PC-9 (cell line): ENCODE results near the gene AKAP8L. TPM values are rescaled to one million over a fixed set of nuclear protein-coding genes. Genes with fewer than 3 reads are reported as not detected.

Experiments
- BruUV-seq: library from RNA; stranded (reverse); fragments of 400-500 nt; replicated peaks from 2 replicates; lab custom pipeline; 2021; lab: Mats Ljungman, UMichigan
- CTCF ChIA-PET: fragments of 300-600 bp; sonication (Branson Sonifier 250); formaldehyde crosslinking; loops from one replicate; lab custom pipeline; 2022; ENCODE audit warnings: antibody characterized with exemption; lab: Charles Lee
- POLR2A ChIA-PET: fragments of 300-600 bp; sonication (Branson Sonifier 250); formaldehyde crosslinking; loops from one replicate; lab custom pipeline; 2022; ENCODE audit warnings: antibody characterized with exemption; ENCODE audit not compliant: unreplicated experiment; lab: Charles Lee
- DNase-seq, 2 experiments: peaks; one replicate each; pipeline versions ENCODE4 v3.0.0 to v3.0.0-alpha.2; 2015 to 2022; ENCODE audit warnings: mixed read lengths in 1 of 2
- H2AFZ ChIP-seq: fragments of 200-600 bp; sonication (generic); 2 replicates; pipeline ENCODE4 v1.8.1; 2017; ENCODE audit warnings: antibody characterized with exemption
- H3F3A ChIP-seq: fragments of 200-600 bp; sonication (generic); 2 replicates; pipeline ENCODE4 v1.8.1; 2017; ENCODE audit warnings: antibody characterized with exemption, mild to moderate bottlenecking, low read depth; ENCODE audit not compliant: insufficient read depth
- H3K27ac ChIP-seq: fragments of 200-600 bp; sonication (generic); 2 replicates; pipeline ENCODE4 v1.6.1; 2016; ENCODE audit warnings: mixed run types
- H3K27me3 ChIP-seq: fragments of 200-600 bp; sonication (generic); 2 replicates; pipeline ENCODE4 v1.6.1; 2016; ENCODE audit warnings: low read depth, mixed run types; ENCODE audit not compliant: insufficient read depth
- H3K36me3 ChIP-seq: fragments of 200-600 bp; sonication (generic); 2 replicates; pipeline ENCODE4 v1.6.1; 2016; ENCODE audit warnings: low read depth, mixed run types
- H3K4me1 ChIP-seq: fragments of 200-600 bp; sonication (generic); replicated peaks from 2 replicates; pipeline ENCODE4 v1.6.1; 2016; ENCODE audit warnings: mixed run types; ENCODE audit not compliant: insufficient read depth
- H3K4me2 ChIP-seq: fragments of 200-600 bp; sonication (generic); 2 replicates; pipeline ENCODE4 v1.6.1; 2017; ENCODE audit warnings: mixed run types
- H3K4me3 ChIP-seq: fragments of 200-600 bp; sonication (generic); 2 replicates; pipeline ENCODE4 v1.6.1; 2016; ENCODE audit warnings: mixed run types
- H3K79me2 ChIP-seq: fragments of 200-600 bp; sonication (generic); 2 replicates; pipeline ENCODE4 v1.6.1; 2017; ENCODE audit warnings: low read depth, mixed run types
- H3K9me2 ChIP-seq: fragments of 200-600 bp; sonication (generic); 2 replicates; pipeline ENCODE4 v1.8.1; 2017; ENCODE audit warnings: mild to moderate bottlenecking; ENCODE audit not compliant: insufficient read depth
- H3K9me3 ChIP-seq: fragments of 200-600 bp; sonication (generic); 2 replicates; pipeline ENCODE4 v1.8.1; 2016; ENCODE audit warnings: low read depth; ENCODE audit not compliant: insufficient read depth
- H4K20me1 ChIP-seq: fragments of 200-600 bp; sonication (generic); 2 replicates; pipeline ENCODE4 v1.8.1; 2017; ENCODE audit not compliant: insufficient read depth
- CTCF ChIP-seq: fragments of 200-600 bp; sonication (generic); conservative IDR thresholded peaks from 2 replicates; pipeline ENCODE4 v1.6.1; 2017; ENCODE audit warnings: mixed run types, antibody characterized with exemption, mild to moderate bottlenecking, moderate library complexity
- EZH2 ChIP-seq: fragments of 200-600 bp; sonication (generic); IDR thresholded peaks from 2 replicates; pipeline ENCODE4 v1.8.0; 2017; ENCODE audit warnings: antibody characterized with exemption, low read depth
- intact Hi-C: fragments of 100-400 bp; cut with micrococcal nuclease; formaldehyde crosslinking; loops from one replicate; pipeline ENCODE4 v1.10.0; 2022; ENCODE audit not compliant: unreplicated experiment
- total RNA-seq: library from RNA; stranded (reverse); gene quantifications from 2 replicates; pipeline ENCODE4 v1.2.3, GENCODE V29; 2021

Gene AKAP8L
- total RNA-seq, 1 experiment from 2014 or later: 49.9 TPM

- CTCF ChIA-PET: no interaction called here
- Histone ChIP-seq H3F3A (peaks cover 11% of the 10 kb centered on the region; the same call in 1 of the 2 replicates), H3K36me3 (peaks cover 17% of the 10 kb centered on the region; the same call in 1 of the 2 replicates), H3K9me2 (no peaks in the 10 kb centered on the region), H3K4me1 (peaks cover 12% of the 10 kb centered on the region), H3K9me3 (no peaks in the 10 kb centered on the region), H3K4me2 (no peak overlapping the region), H3K27me3 (no peaks in the 10 kb centered on the region), H3K27ac (no peak overlapping the region), H3K4me3 (no peak overlapping the region), H3K79me2 (peaks cover 39% of the 10 kb centered on the region), H2AFZ (no peak overlapping the region), H4K20me1 (peaks cover 18% of the 10 kb centered on the region)
- intact Hi-C loops: no loop called here
- TF ChIP-seq CTCF (no peak), EZH2 (no peak)
- no TSS peak for BruUV-seq
- POLR2A ChIA-PET: no interaction called here
- no peak for DNase-seq
Observed at GRCh38 chr19:15427991-15428471, 9.2 kb upstream of the AKAP8L start.

- Histone ChIP-seq H3K9me3 (no peaks in the 10 kb centered on the region), H3K4me1 (peaks cover 12% of the 10 kb centered on the region), H3K4me3 (no peak overlapping the region), H3F3A (peaks cover 8% of the 10 kb centered on the region; the same call in 1 of the 2 replicates), H2AFZ (no peak overlapping the region), H3K4me2 (no peak overlapping the region), H4K20me1 (peaks cover 18% of the 10 kb centered on the region), H3K27me3 (no peaks in the 10 kb centered on the region), H3K9me2 (no peaks in the 10 kb centered on the region), H3K36me3 (peaks cover 17% of the 10 kb centered on the region; the same call in 1 of the 2 replicates), H3K27ac (no peak overlapping the region), H3K79me2 (peaks cover 39% of the 10 kb centered on the region)
- peak in 1 of 2 experiments; percentile 11 for DNase-seq
- TF ChIP-seq CTCF: no peak
- no peak for TF ChIP-seq EZH2
- intact Hi-C loops: no loop called here
- BruUV-seq: no TSS peak
- POLR2A ChIA-PET: no interaction called here
- CTCF ChIA-PET: no interaction called here
Observed at GRCh38 chr19:15427350-15427700, 8.5 kb upstream of the AKAP8L start.

- peak in 1 of 2 experiments; percentile 31 for DNase-seq
- H3K79me2 ChIP-seq: peaks cover 34% of the 10 kb centered on the region
- no peaks in the 10 kb centered on the region for H3K27me3 ChIP-seq
- BruUV-seq: no TSS peak
- intact Hi-C loops: no loop called here
- H3K9me3 ChIP-seq: no peaks in the 10 kb centered on the region
- peaks cover 18% of the 10 kb centered on the region for H4K20me1 ChIP-seq
- H3K36me3 ChIP-seq: peaks cover 17% of the 10 kb centered on the region; the same call in 1 of the 2 replicates
- no peak overlapping the region for H3K4me2 ChIP-seq
- H3K9me2 ChIP-seq: no peaks in the 10 kb centered on the region
- ChIA-PET CTCF (no interaction called here), POLR2A (no interaction called here)
- no peak overlapping the region for H2AFZ ChIP-seq
- TF ChIP-seq EZH2 (no peak), CTCF (no peak)
- H3K27ac ChIP-seq: no peak overlapping the region
- H3K4me3 ChIP-seq: no peak overlapping the region
- H3K4me1 ChIP-seq: peaks cover 12% of the 10 kb centered on the region
- H3F3A ChIP-seq: peaks cover 9% of the 10 kb centered on the region; the same call in 1 of the 2 replicates
Observed at GRCh38 chr19:15426485-15427349, 7.9 kb upstream of the AKAP8L start.
